Thymus (tissue), 11 donors: Measurements from ENCODE around the gene AMIGO3. TPM values are rescaled to one million over a fixed set of nuclear protein-coding genes. Genes with fewer than 3 reads are reported as not detected.
"Not testable (repeated sequence)": the region's sequence is repeated elsewhere in the genome, so short reads cannot be mapped to it uniquely, and the experiment has no call there.

ENCODE experiments used
- DNase-seq, 9 donors: peaks; one replicate each; pipeline ENCODE4 v3.0.0-alpha.2; 2013; ENCODE audit warnings: low spot score in 9 of 9, low read depth in 6 of 9, missing footprints in 1 of 9
- H3K27ac ChIP-seq, 2 donors: one replicate each; pipeline ENCODE4 v1.5.1; 2013; ENCODE audit warnings: control low read depth in 1 of 2, low read depth in 1 of 2, low read length in 1 of 2, mild to moderate bottlenecking in 1 of 2, moderate library complexity in 1 of 2
- H3K27me3 ChIP-seq, 2 donors: one replicate each; pipeline ENCODE4 v1.5.1; 2013; ENCODE audit warnings: low read length in 1 of 2; ENCODE audit not compliant: control insufficient read depth in 2 of 2, insufficient read depth in 1 of 2
- H3K36me3 ChIP-seq, 2 donors: one replicate each; pipeline ENCODE4 v1.5.1; 2013; ENCODE audit warnings: low read length in 1 of 2, mild to moderate bottlenecking in 1 of 2, moderate library complexity in 1 of 2; ENCODE audit not compliant: control insufficient read depth in 2 of 2, insufficient read depth in 2 of 2
- H3K4me1 ChIP-seq, 2 donors: one replicate each; pipeline ENCODE4 v1.5.1; 2013; ENCODE audit warnings: low read length in 2 of 2; ENCODE audit not compliant: control insufficient read depth in 2 of 2, insufficient read depth in 2 of 2
- H3K4me3 ChIP-seq, 2 donors: one replicate each; pipeline ENCODE4 v1.5.1; 2013; ENCODE audit warnings: low read length in 2 of 2, control low read depth in 1 of 2, mild to moderate bottlenecking in 1 of 2
- H3K9me3 ChIP-seq, 2 donors: one replicate each; pipeline ENCODE4 v1.5.1; 2013; ENCODE audit warnings: low read length in 1 of 2, mild to moderate bottlenecking in 1 of 2; ENCODE audit not compliant: control insufficient read depth in 2 of 2, insufficient read depth in 1 of 2
- WGBS: extraction: QIAGEN DNeasy Blood & Tissue Kit; methylation state at CpG from one replicate; pipeline ENCODE4 v1.1.7; 2013; 5-methylcytosine and 5-hydroxymethylcytosine counted together
- polyA plus RNA-seq: library from polyadenylated mRNA; stranded (reverse); fragments of 200-250 nt; gene quantifications from one replicate; pipeline ENCODE4 v1.2.3, GENCODE V29; 2013
- total RNA-seq: library from RNA; stranded (reverse); fragments of 120-200 nt; gene quantifications from one replicate; pipeline ENCODE4 v1.2.4, GENCODE V29; 2013
- donor health status: healthy.

AMIGO3 gene
- total and polyA plus RNA-seq, 2 donors, result 0.19 to 2.0 TPM

GRCh38 chr3:49688338-49689045, 31.0 kb downstream of the AMIGO3 start:
- 80% methylated on average over 7 of the region's 7 CpGs for WGBS
- H3K9me3 ChIP-seq, H3K36me3 ChIP-seq, H3K27ac ChIP-seq, DNase-seq: not testable (repeated sequence)
- Histone ChIP-seq H3K4me3 (peak overlapping the region in 1 of 2 donors; percentile 98), H3K4me1 (peaks cover 7 to 13% of the 10 kb centered on the region in 2 donors), H3K27me3 (peaks cover 4 to 39% of the 10 kb centered on the region in 2 donors)

DNA sequence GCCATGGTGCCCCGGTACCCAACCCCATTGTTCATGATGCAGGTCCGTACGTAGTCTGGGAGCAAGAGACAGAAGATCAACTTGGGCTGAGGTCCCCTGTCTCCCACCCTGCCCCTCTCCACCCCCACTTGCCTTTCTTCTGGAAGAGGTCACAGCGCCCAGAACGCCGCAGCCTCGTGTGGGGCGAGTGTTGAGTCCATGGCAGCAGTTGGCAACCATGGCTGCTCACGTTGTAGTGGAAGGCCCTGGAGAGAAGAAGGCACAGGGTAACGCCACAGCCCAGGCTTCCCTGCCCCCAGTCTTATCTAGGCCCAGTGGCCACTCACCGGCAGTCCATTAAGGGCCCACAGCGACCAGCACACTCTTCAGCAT, 32.1 kb downstream of the AMIGO3 start:
- not testable (repeated sequence) for DNase-seq, H3K27ac ChIP-seq, H3K4me3 ChIP-seq, H3K9me3 ChIP-seq
- H3K36me3 ChIP-seq, result peaks cover 17 to 20% of the 10 kb centered on the region in 2 donors
- 97% methylated on average over 12 of the region's 12 CpGs for WGBS
- peaks cover 7 to 13% of the 10 kb centered on the region in 2 donors for H3K4me1 ChIP-seq
- H3K27me3 ChIP-seq, result peaks cover 4 to 39% of the 10 kb centered on the region in 2 donors

GRCh38 chr3:49686769-49687423, 32.6 kb downstream of the AMIGO3 start:
- peaks cover 22 to 25% of the 10 kb centered on the region in 2 donors for H3K36me3 ChIP-seq
- DNase-seq, H3K4me3 ChIP-seq, H3K9me3 ChIP-seq, H3K27ac ChIP-seq: not testable (repeated sequence)
- WGBS, result 24% methylated on average over 44 of the region's 44 CpGs
- H3K4me1 ChIP-seq, result peaks cover 7 to 13% of the 10 kb centered on the region in 2 donors
- H3K27me3 ChIP-seq, result peaks cover 4 to 39% of the 10 kb centered on the region in 2 donors

DNA sequence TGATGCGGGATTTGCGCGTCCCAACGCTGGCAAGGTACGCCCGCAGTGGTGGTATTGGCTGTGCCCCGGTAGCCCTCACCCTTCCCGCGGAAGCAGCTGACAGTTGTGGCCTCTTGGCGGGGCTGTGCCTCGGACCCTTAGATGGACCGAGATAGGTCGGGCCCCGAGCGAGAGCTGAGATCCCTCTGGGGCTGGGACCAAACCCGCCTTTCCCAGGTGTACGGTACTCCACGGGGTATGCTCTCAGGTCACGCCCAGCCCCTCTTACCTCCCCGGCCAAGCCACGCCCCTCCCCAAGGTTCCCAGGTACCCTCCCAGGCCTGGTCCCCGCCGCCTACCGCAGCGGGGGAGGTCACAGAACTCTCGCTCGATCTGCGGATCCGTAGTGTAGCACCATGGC, 33.1 kb downstream of the AMIGO3 start:
- Histone ChIP-seq H3K4me1 (peaks cover 7 to 13% of the 10 kb centered on the region in 2 donors), H3K36me3 (peaks cover 25 to 31% of the 10 kb centered on the region in 2 donors), H3K27me3 (peaks cover 4 to 39% of the 10 kb centered on the region in 2 donors)
- not testable (repeated sequence) for H3K4me3 ChIP-seq, H3K27ac ChIP-seq, DNase-seq, H3K9me3 ChIP-seq
- WGBS, result 3% methylated on average over 24 of the region's 29 CpGs

GRCh38 chr3:49685846-49686245, 33.6 kb downstream of the AMIGO3 start:
- not testable (repeated sequence) for H3K9me3 ChIP-seq, DNase-seq, H3K4me3 ChIP-seq, H3K27ac ChIP-seq
- H3K36me3 ChIP-seq, result peaks cover 29 to 36% of the 10 kb centered on the region in 2 donors
- peaks cover 4 to 39% of the 10 kb centered on the region in 2 donors for H3K27me3 ChIP-seq
- WGBS, result 33% methylated on average over 35 of the region's 36 CpGs
- H3K4me1 ChIP-seq, result peaks cover 7 to 13% of the 10 kb centered on the region in 2 donors

GRCh38 chr3:49685103-49685502, 34.4 kb downstream of the AMIGO3 start:
- 98% methylated on average over 10 of the region's 10 CpGs for WGBS

GRCh38 chr3:49684453-49684852, 35.0 kb downstream of the AMIGO3 start:
- not testable (repeated sequence) for H3K9me3 ChIP-seq, H3K4me3 ChIP-seq, H3K27ac ChIP-seq, H3K4me1 ChIP-seq, DNase-seq
- WGBS, result 97% methylated on average over 2 of the region's 2 CpGs
- Histone ChIP-seq H3K36me3 (peaks cover 40 to 50% of the 10 kb centered on the region in 2 donors), H3K27me3 (peaks cover 4 to 39% of the 10 kb centered on the region in 2 donors)

More at GRCh38 chr3:49685103-49685502, 34.4 kb downstream of the AMIGO3 start:
- H3K27me3 ChIP-seq, result peaks cover 4 to 39% of the 10 kb centered on the region in 2 donors
- H3K4me1 ChIP-seq, result peaks cover 4 to 10% of the 10 kb centered on the region in 2 donors
- DNase-seq, H3K9me3 ChIP-seq, H3K4me3 ChIP-seq, H3K27ac ChIP-seq: not testable (repeated sequence)
- peaks cover 36 to 43% of the 10 kb centered on the region in 2 donors for H3K36me3 ChIP-seq

- peaks cover 4 to 33% of the 10 kb centered on the region in 2 donors for H3K27me3 ChIP-seq
- 99% methylated on average over 6 of the region's 6 CpGs for WGBS
- no peak overlapping the region for H3K27ac ChIP-seq
- H3K36me3 ChIP-seq, result peaks cover 53 to 63% of the 10 kb centered on the region in 2 donors
- no peaks in the 10 kb centered on the region for H3K9me3 ChIP-seq
- DNase-seq, result no peak
- H3K4me1 ChIP-seq, result no peaks in the 10 kb centered on the region
- no peak overlapping the region for H3K4me3 ChIP-seq
Observed at GRCh38 chr3:49683162-49683561, 36.3 kb downstream of the AMIGO3 start.

GRCh38 chr3:49681543-49681942, 37.9 kb downstream of the AMIGO3 start:
- Histone ChIP-seq H3K27me3 (peaks cover 2 to 18% of the 10 kb centered on the region in 2 donors), H3K9me3 (no peaks in the 10 kb centered on the region), H3K4me3 (no peak overlapping the region), H3K4me1 (no peaks in the 10 kb centered on the region), H3K36me3 (peaks cover 69 to 76% of the 10 kb centered on the region in 2 donors), H3K27ac (no peak overlapping the region)
- WGBS, result 98% methylated on average over 4 of the region's 4 CpGs
- no peak for DNase-seq
